Adrenal gland (tissue), 12 donors: ENCODE data around the gene ICA1. TPM values are rescaled to one million over a fixed set of nuclear protein-coding genes. Genes with fewer than 3 reads are reported as not detected.

Experiments
- DNase-seq, 7 donors: peaks; one replicate each; pipeline ENCODE4 v3.0.0-alpha.2; 2019 to 2020
- H3K27ac ChIP-seq, 5 donors: fragments of 200-600 bp; sonication (generic) in 4 of 5; 1 replicate in 3 of 5; 2 replicates in 2 of 5; pipeline versions ENCODE4 v1.5.1 to v1.8.0; 2016 to 2020; ENCODE audit warnings: mild to moderate bottlenecking in 1 of 5
- H3K27me3 ChIP-seq: fragments of 200-600 bp; 2 replicates; pipeline ENCODE4 v1.8.0; 2021
- H3K36me3 ChIP-seq, 2 donors: fragments of 200-600 bp; replicated peaks in 1 of 2; 1 replicate in 1 of 2; 2 replicates in 1 of 2; pipeline versions ENCODE4 v1.5.1 to v1.8.0; 2018 to 2022
- H3K4me1 ChIP-seq, 2 donors: fragments of 200-600 bp; replicated peaks in 1 of 2; 1 replicate in 1 of 2; 2 replicates in 1 of 2; pipeline versions ENCODE4 v1.5.1 to v1.8.0; 2018 to 2021
- H3K4me3 ChIP-seq, 4 donors: fragments of 200-600 bp; sonication (generic) in 3 of 4; one replicate each; pipeline ENCODE4 v1.5.1; 2016 to 2018
- H3K9me3 ChIP-seq, 3 donors: fragments of 200-600 bp; sonication (generic) in 1 of 3; replicated peaks in 1 of 3; 1 replicate in 2 of 3; 2 replicates in 1 of 3; pipeline versions ENCODE4 v1.5.1 to v1.8.0; 2016 to 2021
- POLR2A ChIP-seq, 2 donors: fragments of 450-650 bp; IDR thresholded peaks; one replicate each; pipeline ENCODE4 v1.6.1; 2017; ENCODE audit warnings: antibody characterized with exemption in 2 of 2, mild to moderate bottlenecking in 2 of 2, moderate library complexity in 1 of 2
- WGBS, 4 donors: extraction: QIAGEN DNeasy Blood & Tissue Kit in 2 of 4; methylation state at CpG; one replicate each; pipeline versions ENCODE4 v1.1.5 to v1.1.7; 2013 to 2017; 5-methylcytosine and 5-hydroxymethylcytosine counted together
- intact Hi-C, 2 donors: fragments of 100-400 bp; cut with DNase I; formaldehyde crosslinking; loops; one replicate each; pipeline versions ENCODE4 v1.14.1 to v1.15.0; 2022 to 2023
- polyA plus RNA-seq, 3 donors: library from polyadenylated mRNA; stranded (reverse); fragments of 200-250 nt in 2 of 3; fragments of 350-450 nt in 1 of 3; fragmentation: Illumina TruSeq in 1 of 3; extraction: RNeasy Lipid Tissue Mini Kit (QIAGEN cat#74804) in 1 of 3; gene quantifications; one replicate each; pipeline ENCODE4 v1.2.3, GENCODE V29; 2013 to 2014
- total RNA-seq, 9 donors: library from RNA; depleted of rRNA in 4 of 9; stranded (reverse); fragments of >200 nt in 4 of 9; fragments of 120-200 nt in 1 of 9; fragmentation: NEBNext Ultra II Directional in 1 of 9; extraction: Animal tissue kit (Norgen Biotek cat#: 25700) in 1 of 9; gene quantifications; one replicate each; pipeline versions ENCODE4 v1.1.0 to v1.2.4, GENCODE V29; 2013 to 2023
- TF ChIP-seq, protein P1 (sequence below), 6 experiments: fragments of 450-650 bp in 4 of 6; fragments of 200-600 bp in 2 of 6; sonication (generic) in 1 of 6; IDR thresholded peaks; 1 replicate in 5 of 6; 2 replicates in 1 of 6; pipeline versions ENCODE4 v1.5.1 to v1.8.0; 2016 to 2021; ENCODE audit warnings: antibody characterized with exemption in 6 of 6, mild to moderate bottlenecking in 2 of 6, moderate library complexity in 1 of 6
- donor health status: healthy with polysubstance abuse.
- donor health status: Bipolar disorder and iron deficiency.
- donor health status: DM: yes; HTN: yes; CAD: no.
- donor health status: DM: no; HTN: no; CAD: no.
- donor health status: DM: no; HTN: no; CAD: no.
- donor health status: DM: yes; HTN: yes; CAD: no.

The ICA1 gene
- total and polyA plus RNA-seq, 12 donors, result 5.0 to 16.1 (median 8.4) TPM; not detected in 1

DNA sequence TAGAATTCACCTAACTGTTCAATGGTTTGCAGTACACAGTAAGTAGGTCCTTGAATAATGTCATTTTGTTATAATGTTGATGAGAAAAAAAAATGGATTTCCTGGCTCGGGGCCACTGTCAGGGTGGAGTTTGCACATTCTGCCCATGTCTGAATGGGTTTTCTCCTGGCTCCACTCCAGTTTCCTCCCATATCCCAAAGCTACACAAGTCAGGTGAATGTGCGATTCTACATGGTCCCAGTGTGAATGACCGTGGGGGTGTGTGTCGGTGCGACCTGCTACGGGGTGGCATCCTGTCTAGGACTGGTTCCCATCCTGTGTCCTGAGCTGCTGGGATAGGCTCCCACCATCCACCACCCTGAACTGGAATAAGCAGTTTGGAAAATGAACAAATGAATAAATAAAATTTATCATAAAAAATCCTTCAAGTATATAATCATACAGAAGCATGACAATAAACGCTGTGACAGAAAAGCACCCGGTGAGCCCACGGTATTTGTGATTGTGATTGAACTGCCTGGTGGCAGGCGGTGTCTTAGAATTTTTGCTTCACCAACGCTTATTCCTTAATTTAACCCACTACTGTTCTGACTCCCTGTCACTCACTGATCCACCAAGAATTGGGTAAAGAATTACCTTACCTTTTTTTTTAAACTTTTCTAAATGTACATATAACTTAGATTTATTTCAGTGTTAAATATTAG lies 114.1 kb downstream of the ICA1 start:
- peak in 1 of 7 donors; percentile 2 for DNase-seq
- peaks cover 0 to 13% of the 10 kb centered on the region in 2 donors for H3K4me1 ChIP-seq
- H3K27me3 ChIP-seq, result no peaks in the 10 kb centered on the region
- TF ChIP-seq, protein P1, sequence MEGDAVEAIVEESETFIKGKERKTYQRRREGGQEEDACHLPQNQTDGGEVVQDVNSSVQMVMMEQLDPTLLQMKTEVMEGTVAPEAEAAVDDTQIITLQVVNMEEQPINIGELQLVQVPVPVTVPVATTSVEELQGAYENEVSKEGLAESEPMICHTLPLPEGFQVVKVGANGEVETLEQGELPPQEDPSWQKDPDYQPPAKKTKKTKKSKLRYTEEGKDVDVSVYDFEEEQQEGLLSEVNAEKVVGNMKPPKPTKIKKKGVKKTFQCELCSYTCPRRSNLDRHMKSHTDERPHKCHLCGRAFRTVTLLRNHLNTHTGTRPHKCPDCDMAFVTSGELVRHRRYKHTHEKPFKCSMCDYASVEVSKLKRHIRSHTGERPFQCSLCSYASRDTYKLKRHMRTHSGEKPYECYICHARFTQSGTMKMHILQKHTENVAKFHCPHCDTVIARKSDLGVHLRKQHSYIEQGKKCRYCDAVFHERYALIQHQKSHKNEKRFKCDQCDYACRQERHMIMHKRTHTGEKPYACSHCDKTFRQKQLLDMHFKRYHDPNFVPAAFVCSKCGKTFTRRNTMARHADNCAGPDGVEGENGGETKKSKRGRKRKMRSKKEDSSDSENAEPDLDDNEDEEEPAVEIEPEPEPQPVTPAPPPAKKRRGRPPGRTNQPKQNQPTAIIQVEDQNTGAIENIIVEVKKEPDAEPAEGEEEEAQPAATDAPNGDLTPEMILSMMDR (IDR thresholded peaks at IDR 0.05), result no peak
- TF ChIP-seq POLR2A (IDR thresholded peaks at IDR 0.05), result no peak
- H3K27ac ChIP-seq, result no peak overlapping the region
- H3K4me3 ChIP-seq, result no peak overlapping the region
- H3K36me3 ChIP-seq, result no peaks in the 10 kb centered on the region
- intact Hi-C loops, result no loop called here
- no peaks in the 10 kb centered on the region for H3K9me3 ChIP-seq
- 86 to 89% (median 87%) methylated on average over 11 of the region's 11 CpGs for WGBS, 4 donors

DNA sequence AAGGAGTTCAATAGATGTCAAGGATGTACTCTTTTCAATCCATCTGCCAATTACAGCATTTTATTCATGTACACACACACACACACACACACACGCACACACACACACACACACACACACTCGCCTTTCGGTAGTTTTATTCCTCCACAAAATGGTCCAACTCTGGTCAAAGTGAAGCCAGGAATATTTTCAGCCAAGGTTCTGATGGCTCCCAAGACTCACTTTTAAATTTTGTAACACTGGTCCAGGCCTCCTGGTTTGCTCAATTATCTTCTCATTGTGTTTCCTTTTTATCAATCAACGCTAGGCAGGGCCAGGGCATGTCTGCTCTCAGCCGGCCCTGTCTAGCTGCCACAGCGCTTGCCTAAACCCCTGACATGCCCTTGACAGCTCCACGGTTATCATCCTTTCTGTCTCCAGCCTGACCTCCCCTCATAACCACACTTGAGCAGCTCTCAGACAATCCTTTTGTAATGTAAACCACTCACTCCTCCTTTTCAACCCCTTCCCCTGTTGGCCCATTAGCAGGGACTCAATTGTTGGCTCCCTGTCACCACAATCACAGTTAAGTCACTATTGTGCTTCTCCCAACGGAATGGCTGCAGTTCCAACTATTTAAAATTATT lies 115.1 kb downstream of the ICA1 start:
- 63 to 70% (median 65%) methylated on average over 8 of the region's 8 CpGs for WGBS, 4 donors
- TF ChIP-seq POLR2A (IDR thresholded peaks at IDR 0.05), result no peak
- TF ChIP-seq, protein P1 (IDR thresholded peaks at IDR 0.05), result no peak
- H3K9me3 ChIP-seq, result no peaks in the 10 kb centered on the region
- H3K36me3 ChIP-seq, result no peaks in the 10 kb centered on the region
- DNase-seq, result no peak
- no peak overlapping the region for H3K27ac ChIP-seq
- H3K4me1 ChIP-seq, result peaks cover 0 to 13% of the 10 kb centered on the region in 2 donors
- intact Hi-C loops, result no loop called here
- no peaks in the 10 kb centered on the region for H3K27me3 ChIP-seq
- H3K4me3 ChIP-seq, result no peak overlapping the region

DNA sequence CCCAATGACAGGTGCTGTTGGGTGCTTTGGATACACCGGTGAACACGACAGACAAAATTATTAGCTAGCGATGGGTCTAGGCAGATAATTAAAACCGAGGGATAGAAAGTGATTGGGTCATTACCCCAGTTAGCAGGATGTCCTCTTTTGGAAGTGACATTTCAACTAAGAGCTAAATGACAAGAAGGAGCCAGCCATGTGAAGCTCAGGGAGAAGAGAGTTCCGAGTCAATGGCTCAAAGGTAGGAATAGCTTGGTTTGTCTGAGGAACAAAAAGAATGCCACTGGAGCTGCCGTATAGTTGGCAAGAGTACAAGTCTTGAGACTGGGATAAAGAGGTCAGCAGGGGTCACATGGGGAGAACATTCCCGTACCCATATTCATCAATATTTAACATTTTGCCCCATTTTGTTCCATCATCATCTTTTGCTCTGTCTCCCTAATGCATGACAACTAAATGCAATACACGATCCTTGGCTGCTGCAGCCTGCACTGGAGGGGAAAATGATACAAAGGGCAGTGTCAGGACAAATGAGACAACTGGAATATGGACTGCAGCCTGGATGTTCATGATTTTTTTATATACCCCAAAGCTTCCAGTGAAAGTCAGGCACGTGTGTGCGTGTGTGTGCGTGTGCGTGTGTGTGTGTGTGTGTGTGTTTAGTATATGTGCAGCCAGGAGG lies 115.7 kb downstream of the ICA1 start:
- DNase-seq, result no peak
- no peaks in the 10 kb centered on the region for H3K36me3 ChIP-seq
- 69 to 88% (median 70%) methylated on average over 12 of the region's 12 CpGs for WGBS, 4 donors
- no peak overlapping the region for H3K27ac ChIP-seq
- TF ChIP-seq, protein P1 (IDR thresholded peaks at IDR 0.05), result no peak
- TF ChIP-seq POLR2A (IDR thresholded peaks at IDR 0.05), result no peak
- intact Hi-C loops, result no loop called here
- no peak overlapping the region for H3K4me3 ChIP-seq
- no peaks in the 10 kb centered on the region for H3K9me3 ChIP-seq
- no peaks in the 10 kb centered on the region for H3K27me3 ChIP-seq
- peaks cover 0 to 13% of the 10 kb centered on the region in 2 donors for H3K4me1 ChIP-seq

DNA sequence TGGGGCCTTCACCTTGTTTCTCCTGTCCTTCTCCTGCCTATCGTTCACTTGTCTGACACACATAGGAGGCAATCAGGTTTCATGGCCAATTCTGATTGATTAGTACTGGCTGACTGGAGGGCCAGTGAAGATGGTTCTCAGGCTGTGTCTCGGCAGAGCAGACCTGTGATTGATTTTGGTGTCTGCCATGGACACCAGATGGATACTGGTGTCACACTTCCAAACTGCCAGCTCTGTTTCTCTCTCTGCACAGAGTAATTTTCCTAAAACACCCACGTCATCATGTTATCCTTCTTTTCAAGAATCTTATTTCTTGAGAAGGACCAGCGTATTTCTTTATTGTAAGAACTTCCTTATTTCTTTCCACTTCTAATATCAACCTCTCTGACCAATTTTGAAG lies 117.1 kb downstream of the ICA1 start:
- Histone ChIP-seq H3K27me3 (no peaks in the 10 kb centered on the region), H3K4me3 (no peak overlapping the region), H3K36me3 (no peaks in the 10 kb centered on the region), H3K9me3 (no peaks in the 10 kb centered on the region), H3K27ac (no peak overlapping the region), H3K4me1 (peaks cover 0 to 11% of the 10 kb centered on the region in 2 donors)
- WGBS, 4 donors, result 75 to 85% (median 81%) methylated on average over 4 of the region's 4 CpGs
- TF ChIP-seq, protein P1 (IDR thresholded peaks at IDR 0.05), result no peak
- no peak for TF ChIP-seq POLR2A (IDR thresholded peaks at IDR 0.05)
- intact Hi-C loops, result no loop called here
- DNase-seq, result no peak
